K562 (cell line): ENCODE results near the gene MICALL2. TPM values are rescaled to one million over a fixed set of nuclear protein-coding genes. Genes with fewer than 3 reads are reported as not detected.

ENCODE experiments used
- CC2D1A ChIP-seq: fragments of 450-650 bp; IDR thresholded peaks from 2 replicates; pipeline ENCODE4 v1.6.1; 2017; ENCODE audit warnings: mild to moderate bottlenecking
- CLOCK ChIP-seq: fragments of 250-450 bp; sonication (Bioruptor Pico); IDR thresholded peaks from 2 replicates; pipeline ENCODE4 v1.4.0; 2020; ENCODE audit warnings: mild to moderate bottlenecking, moderate library complexity, borderline replicate concordance
- EGR1 ChIP-seq: fragments of 450-650 bp; conservative IDR thresholded peaks from 2 replicates; pipeline ENCODE4 v1.6.1; 2017; ENCODE audit warnings: mild to moderate bottlenecking
- ESRRA ChIP-seq: fragments of 450-650 bp; IDR thresholded peaks from 2 replicates; pipeline ENCODE4 v1.6.1; 2014; ENCODE audit warnings: low read depth, mild to moderate bottlenecking, moderate library complexity, borderline replicate concordance
- FOXO4 ChIP-seq: fragments of 450-650 bp; formaldehyde crosslinking; IDR thresholded peaks from 2 replicates; pipeline ENCODE4 v1.4.0; 2020; ENCODE audit warnings: mild to moderate bottlenecking, moderate library complexity
- HNRNPL ChIP-seq: fragments of 200-400 bp; formaldehyde crosslinking; IDR thresholded peaks from 2 replicates; pipeline ENCODE4 v1.6.1; 2017; ENCODE audit warnings: low read depth, mild to moderate bottlenecking, low read length
- MAFK ChIP-seq: IDR thresholded peaks from 2 replicates; pipeline ENCODE4 v1.6.1; 2011; ENCODE audit warnings: low read length, improper control_type of control experiment
- NFE2 ChIP-seq: IDR thresholded peaks from 2 replicates; pipeline ENCODE4 v1.6.1; 2014; ENCODE audit warnings: antibody characterized with exemption, low read depth
- NFRKB ChIP-seq: fragments of 450-650 bp; IDR thresholded peaks from 2 replicates; pipeline ENCODE4 v1.6.1; 2016; ENCODE audit warnings: low read depth
- NKRF ChIP-seq: fragments of 450-650 bp; IDR thresholded peaks from 2 replicates; pipeline ENCODE4 v1.6.1; 2016; ENCODE audit warnings: borderline replicate concordance
- NR0B1 ChIP-seq: fragments of 450-650 bp; IDR thresholded peaks from one replicate; pipeline ENCODE4 v1.6.1; 2018; ENCODE audit warnings: mild to moderate bottlenecking, moderate library complexity; ENCODE audit not compliant: partially characterized antibody
- NUFIP1 ChIP-seq: fragments of 450-650 bp; IDR thresholded peaks from 2 replicates; pipeline ENCODE4 v1.6.1; 2018; ENCODE audit not compliant: partially characterized antibody
- RCOR1 ChIP-seq, 2 experiments: IDR thresholded peaks; 2 replicates each; pipeline ENCODE4 v1.6.1; 2012; ENCODE audit warnings: low read depth in 2 of 2, low read length in 2 of 2, borderline replicate concordance in 1 of 2, improper control_type of control experiment in 1 of 2
- SMARCA5 ChIP-seq: fragments of 450-650 bp; IDR thresholded peaks from 2 replicates; pipeline ENCODE4 v1.6.1; 2016
- SMARCE1 ChIP-seq: fragments of 450-650 bp; IDR thresholded peaks from 2 replicates; pipeline ENCODE4 v1.7.1; 2016; ENCODE audit warnings: mild to moderate bottlenecking
- SRF ChIP-seq, 2 experiments: fragments of 250-450, 450-650 bp in 1 of 2; sonication (Bioruptor Pico) in 1 of 2; sonication (generic) in 1 of 2; formaldehyde crosslinking; IDR thresholded peaks; 2 replicates each; pipeline versions ENCODE4 v1.5.0 to v1.5.1; 2020 to 2022; ENCODE audit warnings: mild to moderate bottlenecking in 1 of 2, missing genetic modification reagents in 1 of 2
- TEAD2 ChIP-seq: fragments of 450-650 bp; IDR thresholded peaks from 2 replicates; pipeline ENCODE4 v1.6.1; 2016; ENCODE audit warnings: missing genetic modification characterization, control low read depth, missing compliant biosample characterization
- THRB ChIP-seq: fragments of 450-650 bp; formaldehyde crosslinking; conservative IDR thresholded peaks from 2 replicates; pipeline ENCODE4 v1.4.0; 2022; ENCODE audit warnings: mild to moderate bottlenecking, missing genetic modification characterization
- ZNF253 ChIP-seq: fragments of 250-450 bp; sonication (Bioruptor Pico); conservative IDR thresholded peaks from 2 replicates; pipeline ENCODE4 v1.6.1; 2021; ENCODE audit warnings: mild to moderate bottlenecking
- polyA plus RNA-seq, 8 experiments: library from polyadenylated mRNA; depleted of rRNA in 4 of 8; stranded (reverse) in 5 of 8; unstranded in 3 of 8; fragments of >200 nt; fragmentation: Nextera tagmentation in 2 of 8; fragmentation: Illumina TruSeq in 1 of 8; extraction: Ambion mirVana in 2 of 8; extraction: Trizol in 1 of 8; gene quantifications; 2 replicates each; pipeline versions ENCODE4 v1.2.1 to v1.2.3, GENCODE V29; 2011 to 2014; ENCODE audit warnings: inconsistent platforms in 1 of 8, missing spikeins in 1 of 8
- total RNA-seq, 7 experiments: library from RNA; depleted of rRNA in 6 of 7; stranded (reverse); fragments of >200 nt in 6 of 7; fragmentation: Illumina TruSeq in 2 of 7; extraction: Trizol in 2 of 7; gene quantifications; 2 replicates each; pipeline versions ENCODE4 v1.2.1 to v1.2.3, GENCODE V29; 2011 to 2021; ENCODE audit warnings: low replicate concordance in 1 of 7

MICALL2 gene
- total and polyA plus RNA-seq, 9 of the 15 experiments (the other 6 are each of a cell fraction or from before 2014, with no cell fraction given), result 1.8 to 103 (median 17.0) TPM

- TF ChIP-seq NUFIP1 (no peak), NFE2 (0 out of 2 replicates have a peak, but pooled peaks have one; percentile 50), EGR1 (peak; percentile 48), NFRKB (peak; percentile 63; the same call in 1 of the 2 replicates), ZNF253 (no peak), CLOCK (CRISPR knock-in tag) (peak; percentile 56; the same call in 1 of the 2 replicates), RCOR1 (IDR thresholded peaks at IDR 0.05; ENCODE audit: borderline replicate concordance in 1 of 2, low read depth in 2 of 2, low read length in 2 of 2) (peak; percentile 79 to 98; a peak in 3 of 4 replicates), MAFK (no peak), CC2D1A (peak; percentile 88), TEAD2 (tag) (no peak), FOXO4 (CRISPR knock-in tag) (0 out of 2 replicates have a peak, but pooled peaks have one; percentile 25), NR0B1 (no peak), ESRRA (peak; percentile 64), SMARCE1 (peak; percentile 61), THRB (CRISPR knock-in tag) (peak; percentile 88; the same call in 1 of the 2 replicates), SRF (CRISPR knock-in tag; IDR thresholded peaks at IDR 0.05) (peak; percentile 68 to 93; a peak in 3 of 4 replicates), NKRF (peak; percentile 69), SMARCA5 (peak; percentile 99), HNRNPL (no peak)
Measured at GRCh38 chr7:1460821-1461645, 1.8 kb upstream of the MICALL2 start (continued).
